ENCODE measurements around the gene PANK3.
A peak's percentile ranks its signal among the peaks of the same experiment; 100 is the strongest.
"Not testable (repeated sequence)": the region's sequence is repeated elsewhere in the genome, so short reads cannot be mapped to it uniquely, and the experiment has no call there.

The PANK3 gene

GRCh38 chr5:168596927-168597326 lies 17.8 kb upstream of the PANK3 start:
- H3K27ac ChIP-seq: no peak overlapping the region
- DNase-seq (ENCODE audit: low read depth, low spot score): no peak

DNA sequence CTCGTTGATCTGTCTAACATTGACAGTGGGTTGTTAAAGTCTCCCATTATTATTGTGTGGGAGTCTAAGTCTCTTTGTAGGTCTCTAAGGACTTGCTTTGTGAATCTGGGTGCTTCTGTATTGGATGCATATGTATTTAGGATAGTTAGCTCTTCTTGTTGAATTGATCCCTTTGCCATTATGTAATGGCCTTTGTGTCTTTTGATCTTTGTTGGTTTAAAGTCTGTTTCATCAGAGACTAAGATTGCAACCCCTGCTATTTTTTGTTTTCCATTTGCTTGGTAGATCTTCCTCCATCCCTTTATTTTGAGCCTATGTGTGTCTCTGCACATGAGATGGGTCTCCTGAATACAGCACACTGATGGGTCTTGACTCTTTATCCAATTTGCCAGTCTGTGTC lies 17.0 kb upstream of the PANK3 start:
- not testable (repeated sequence) for H3K27ac ChIP-seq

DNA sequence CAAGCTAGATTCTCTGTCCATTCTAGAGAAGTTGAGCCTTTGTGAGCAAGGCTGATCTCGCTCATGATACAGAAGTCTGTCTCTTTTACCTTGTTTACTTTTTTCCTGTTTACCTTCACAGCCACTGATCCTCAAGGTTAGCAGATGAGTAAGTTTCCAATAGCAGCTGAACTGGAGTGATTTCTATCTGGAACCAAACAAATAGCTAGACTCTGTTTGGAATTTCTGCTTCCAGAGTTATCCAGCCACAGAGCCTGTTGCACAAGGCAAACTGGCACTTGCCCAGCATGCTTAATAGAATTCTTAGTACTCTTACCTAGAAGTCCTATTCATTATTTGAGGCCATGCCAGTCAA lies 12.8 kb upstream of the PANK3 start:
- no peak for DNase-seq (ENCODE audit: low read depth, low spot score)
- no peak overlapping the region for H3K27ac ChIP-seq

More for the DNA sequence above, 17.0 kb upstream of the PANK3 start:
- not testable (repeated sequence) for DNase-seq (ENCODE audit: low read depth, low spot score)

DNA sequence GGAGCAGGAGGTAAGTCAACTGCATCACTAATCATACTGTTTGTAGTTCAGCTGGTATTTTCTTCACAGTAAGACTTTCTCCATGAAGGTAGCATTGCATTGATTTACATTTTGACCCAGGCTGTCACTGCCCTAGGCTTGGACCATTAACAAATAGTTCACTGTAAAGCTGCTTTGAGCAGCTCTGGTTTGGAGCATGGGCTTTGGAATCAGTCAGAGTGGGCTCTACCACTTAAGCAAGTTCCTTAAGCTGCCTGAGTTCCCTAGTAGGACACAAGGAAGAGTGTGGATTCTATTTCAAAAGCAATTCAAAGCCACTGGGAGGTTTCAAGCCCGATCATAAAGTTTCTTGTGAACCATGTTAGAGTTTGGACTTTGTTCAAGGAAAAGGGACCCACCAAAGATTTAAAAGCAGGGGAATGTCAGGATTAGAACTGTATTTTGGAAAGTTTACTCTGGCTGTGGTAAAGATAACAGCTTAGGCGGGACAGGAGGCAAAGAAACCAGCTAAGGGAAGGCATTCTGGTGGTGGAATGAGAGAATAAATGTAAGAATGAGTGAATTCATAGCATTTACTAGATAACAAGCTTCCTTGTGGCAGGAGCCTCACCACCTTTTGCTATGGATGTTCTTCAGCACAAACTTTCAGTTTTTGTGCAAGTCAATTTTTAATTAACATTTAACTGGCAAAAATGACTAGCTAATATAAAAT lies 12.3 kb upstream of the PANK3 start:
- no peak overlapping the region for H3K27ac ChIP-seq
- DNase-seq (ENCODE audit: low read depth, low spot score): no peak

DNA sequence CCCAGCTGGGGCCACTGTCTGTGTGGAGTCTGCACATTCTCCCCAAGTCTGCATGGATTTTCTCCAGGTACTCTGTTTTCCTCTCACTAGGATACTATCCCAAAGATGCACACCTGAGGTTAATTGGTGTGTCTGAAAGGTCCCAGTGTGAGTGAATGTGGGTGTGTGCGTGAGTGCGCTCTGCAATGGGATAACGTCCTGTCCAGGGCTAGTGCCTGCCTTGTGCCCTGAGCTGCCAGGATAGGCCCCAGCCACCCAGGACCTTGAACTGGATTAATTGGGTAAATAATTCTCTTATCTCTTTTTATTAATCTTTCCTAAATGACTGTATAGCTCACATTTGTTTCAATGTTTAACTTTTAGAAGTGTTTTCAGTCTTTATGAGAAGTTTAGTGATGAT lies 11.5 kb upstream of the PANK3 start:
- DNase-seq (ENCODE audit: low read depth, low spot score): no peak
- no peak overlapping the region for H3K27ac ChIP-seq

DNA sequence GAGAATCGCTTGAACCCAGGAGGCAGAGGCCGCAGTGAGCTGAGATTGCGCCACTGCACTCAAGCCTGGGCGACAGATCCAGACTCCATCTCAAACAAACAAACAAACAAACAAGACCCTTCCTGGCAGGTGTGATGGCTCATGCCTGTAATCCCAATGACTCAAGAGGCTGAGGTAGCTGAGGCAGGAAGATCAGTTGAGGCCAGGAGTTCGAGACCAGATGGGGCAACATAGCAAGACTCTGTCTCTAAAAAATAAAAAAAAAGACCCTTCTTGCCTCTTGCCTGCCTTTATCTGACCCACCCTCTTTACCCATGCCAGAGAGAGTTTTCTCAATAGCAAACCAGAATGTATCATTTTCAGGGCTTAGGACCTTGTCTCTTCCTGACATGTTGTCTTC lies 8.8 kb upstream of the PANK3 start:
- H3K27ac ChIP-seq: no peak overlapping the region
- DNase-seq (ENCODE audit: low read depth, low spot score): no peak

GRCh38 chr5:168585119-168585856 lies 6.1 kb upstream of the PANK3 start:
- H3K27ac ChIP-seq: no peak overlapping the region
- no peak for DNase-seq (ENCODE audit: low read depth, low spot score)

DNA sequence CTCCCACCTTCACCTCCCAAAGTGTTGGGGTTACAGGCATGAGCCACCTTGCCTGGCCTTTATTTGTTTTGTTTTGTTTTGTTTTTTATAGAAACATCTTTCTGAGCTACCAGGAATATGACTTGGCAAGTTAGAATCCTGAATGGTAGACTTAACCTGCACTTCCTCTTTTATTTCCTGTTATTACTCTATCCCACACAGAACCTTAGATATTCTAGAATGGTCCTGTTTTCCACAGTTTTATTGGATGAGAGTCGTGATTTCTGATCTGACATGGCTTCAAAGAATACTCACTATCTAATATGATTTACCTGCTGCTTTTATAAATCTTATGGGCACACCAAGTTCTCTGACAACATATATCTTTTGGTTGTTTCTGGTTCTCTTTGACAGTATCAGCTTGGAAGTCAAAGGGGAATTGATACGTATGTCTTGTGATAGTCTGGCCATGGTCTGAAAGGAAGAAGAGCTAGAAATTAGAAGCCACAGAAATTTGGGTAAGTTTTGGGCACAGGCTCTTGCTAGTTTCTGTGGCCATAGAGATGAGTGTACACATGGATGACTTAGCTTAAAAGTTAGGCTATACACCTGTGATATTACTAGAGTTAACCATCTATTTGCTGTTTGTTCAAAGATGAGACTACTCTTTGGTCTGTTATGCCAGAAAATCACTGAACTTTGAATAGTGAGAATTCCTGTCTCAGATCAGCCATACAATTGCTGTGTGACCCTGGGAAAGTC lies 4.7 kb upstream of the PANK3 start:
- no peak for DNase-seq (ENCODE audit: low read depth, low spot score)
- H3K27ac ChIP-seq: no peak overlapping the region

- not testable (repeated sequence) for DNase-seq (ENCODE audit: low read depth, low spot score); H3K27ac ChIP-seq
These were observed 1.8 kb upstream of the PANK3 start for GRCh38 chr5:168580814-168581469.

DNA sequence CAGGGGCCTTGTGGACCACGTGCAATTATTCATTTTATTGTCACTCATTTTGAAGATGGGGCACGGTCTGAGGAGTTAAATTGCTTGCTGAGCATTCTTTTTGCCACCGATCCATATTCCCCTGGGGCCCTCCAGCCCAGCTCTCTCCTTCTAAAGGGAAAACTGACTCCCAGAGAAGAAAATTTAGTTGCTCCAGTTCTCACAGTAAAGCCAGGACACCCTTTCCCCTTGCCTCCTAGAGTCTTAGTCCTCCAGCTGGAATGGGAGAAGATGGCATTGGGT lies 1.0 kb upstream of the PANK3 start:
- H3K27ac ChIP-seq: peak overlapping the region; percentile 95

DNA sequence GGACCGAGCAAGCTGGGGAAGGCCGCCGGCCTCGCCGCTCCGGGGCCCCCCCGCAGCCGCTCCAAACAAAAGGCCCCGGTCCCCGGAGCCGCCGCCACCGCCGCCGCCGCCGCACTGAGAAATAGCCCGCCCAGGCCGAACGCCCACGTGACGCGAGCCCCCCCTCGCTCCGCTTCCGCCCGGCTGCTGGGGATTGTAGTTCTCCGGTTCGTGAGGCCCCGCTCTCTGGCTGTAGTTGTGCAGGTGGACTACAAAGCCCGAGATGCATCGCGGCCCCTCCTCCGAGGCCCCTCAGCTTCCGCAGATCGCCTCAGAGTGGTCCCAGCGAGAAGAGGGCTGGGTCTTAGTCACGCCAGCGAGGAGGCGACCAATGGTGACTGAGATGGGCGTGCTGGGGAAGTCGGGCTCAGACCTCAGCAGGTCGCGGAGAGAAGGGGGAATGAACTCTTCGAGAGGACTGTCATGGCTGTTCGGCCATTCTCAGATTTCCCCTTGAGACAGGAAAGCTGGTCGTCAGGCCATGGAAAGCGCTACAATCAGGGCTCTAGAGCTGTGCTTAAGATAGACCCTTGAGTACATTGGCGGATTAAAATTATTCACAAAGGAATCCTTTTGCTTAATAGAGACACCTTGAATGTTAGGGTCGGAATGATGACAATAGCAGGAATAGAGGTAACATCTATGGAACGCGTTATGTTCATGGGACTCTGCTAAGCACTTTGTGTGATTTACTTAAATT lies 489 bp upstream of the PANK3 start:
- DNase-seq (ENCODE audit: low read depth, low spot score): peak; percentile 92
- peak overlapping the region; percentile 95 for H3K27ac ChIP-seq

More for the DNA sequence above, 1.0 kb upstream of the PANK3 start:
- no peak for DNase-seq (ENCODE audit: low read depth, low spot score)

- no peak for DNase-seq (ENCODE audit: low read depth, low spot score)
- H3K27ac ChIP-seq: peak overlapping the region; percentile 95
These were observed 1.2 kb downstream of the PANK3 start for GRCh38 chr5:168578006-168578405.

DNA sequence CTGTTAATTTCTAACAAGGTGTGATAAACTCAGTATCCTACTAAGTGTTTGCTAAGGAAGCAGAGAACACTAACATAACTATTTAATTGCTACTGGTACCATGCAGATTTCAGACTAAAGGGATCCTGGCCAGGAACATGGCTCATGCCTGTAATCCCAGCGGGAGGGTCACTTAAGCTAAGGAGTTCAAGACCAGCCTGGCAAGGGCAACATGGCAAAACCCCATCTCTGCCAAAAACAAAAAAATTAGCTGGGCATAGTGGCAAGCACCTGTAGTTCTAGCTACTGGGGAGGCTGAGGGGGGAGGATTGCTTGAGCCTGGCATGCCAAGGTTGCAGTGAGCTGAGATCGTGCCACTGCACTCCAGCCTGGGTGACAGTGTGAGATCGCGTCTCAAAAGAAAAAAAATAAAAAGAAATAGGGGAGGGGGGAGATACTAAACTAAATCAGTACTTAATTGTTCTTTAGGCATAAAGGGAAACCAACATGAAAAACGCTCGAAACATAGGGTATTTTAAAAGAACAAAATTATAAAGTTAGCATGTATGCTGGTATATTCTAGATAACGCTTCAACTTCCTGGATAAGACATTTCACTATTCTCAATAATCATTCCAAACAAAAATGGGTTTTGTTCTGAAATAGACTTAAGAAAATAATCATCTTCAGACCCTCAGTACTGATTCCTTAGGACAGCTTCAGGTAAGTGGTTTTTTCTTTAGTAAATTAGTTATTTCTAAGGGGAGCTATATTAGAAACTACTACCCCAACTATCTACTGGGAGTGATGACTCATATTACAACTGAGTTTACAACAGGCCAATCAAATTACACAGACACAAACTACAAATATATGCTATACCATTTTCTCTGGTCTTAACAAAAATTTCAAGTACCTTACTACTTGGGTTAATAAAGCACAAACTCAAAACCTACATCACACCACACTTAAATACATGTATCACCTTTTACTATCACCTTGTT lies 3.5 kb downstream of the PANK3 start:
- DNase-seq (ENCODE audit: low read depth, low spot score): no peak
- no peak overlapping the region for H3K27ac ChIP-seq

DNA sequence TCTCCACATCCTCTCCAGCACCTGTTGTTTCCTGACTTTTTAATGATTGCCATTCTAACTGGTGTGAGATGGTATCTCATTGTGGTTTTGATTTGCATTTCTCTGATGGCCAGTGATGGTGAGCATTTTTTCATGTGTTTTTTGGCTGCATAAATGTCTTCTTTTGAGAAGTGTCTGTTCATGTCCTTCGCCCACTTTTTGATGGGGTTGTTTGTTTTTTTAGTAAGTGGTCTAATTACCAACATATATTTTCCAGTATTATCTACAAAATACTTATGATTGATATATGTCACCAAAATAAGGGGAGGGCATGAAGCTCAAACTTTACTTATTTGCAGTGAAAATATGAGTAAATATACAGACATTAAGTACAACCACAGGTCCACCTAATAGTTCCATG lies 5.0 kb downstream of the PANK3 start:
- not testable (repeated sequence) for DNase-seq (ENCODE audit: low read depth, low spot score); H3K27ac ChIP-seq

DNA sequence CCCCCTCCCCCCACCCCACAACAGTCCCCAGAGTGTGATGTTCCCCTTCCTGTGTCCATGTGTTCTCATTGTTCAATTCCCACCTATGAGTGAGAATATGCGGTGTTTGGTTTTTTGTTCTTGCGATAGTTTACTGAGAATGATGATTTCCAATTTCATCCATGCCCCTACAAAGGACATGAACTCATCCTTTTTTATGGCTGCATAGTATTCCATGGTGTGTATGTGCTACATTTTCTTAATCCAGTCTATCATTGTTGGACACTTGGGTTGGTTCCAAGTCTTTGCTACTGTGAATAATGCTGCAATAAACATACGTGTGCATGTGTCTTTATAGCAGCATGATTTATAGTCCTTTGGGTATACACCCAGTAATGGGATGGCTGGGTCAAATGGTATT lies 5.5 kb downstream of the PANK3 start:
- DNase-seq (ENCODE audit: low read depth, low spot score); H3K27ac ChIP-seq: not testable (repeated sequence)

DNA sequence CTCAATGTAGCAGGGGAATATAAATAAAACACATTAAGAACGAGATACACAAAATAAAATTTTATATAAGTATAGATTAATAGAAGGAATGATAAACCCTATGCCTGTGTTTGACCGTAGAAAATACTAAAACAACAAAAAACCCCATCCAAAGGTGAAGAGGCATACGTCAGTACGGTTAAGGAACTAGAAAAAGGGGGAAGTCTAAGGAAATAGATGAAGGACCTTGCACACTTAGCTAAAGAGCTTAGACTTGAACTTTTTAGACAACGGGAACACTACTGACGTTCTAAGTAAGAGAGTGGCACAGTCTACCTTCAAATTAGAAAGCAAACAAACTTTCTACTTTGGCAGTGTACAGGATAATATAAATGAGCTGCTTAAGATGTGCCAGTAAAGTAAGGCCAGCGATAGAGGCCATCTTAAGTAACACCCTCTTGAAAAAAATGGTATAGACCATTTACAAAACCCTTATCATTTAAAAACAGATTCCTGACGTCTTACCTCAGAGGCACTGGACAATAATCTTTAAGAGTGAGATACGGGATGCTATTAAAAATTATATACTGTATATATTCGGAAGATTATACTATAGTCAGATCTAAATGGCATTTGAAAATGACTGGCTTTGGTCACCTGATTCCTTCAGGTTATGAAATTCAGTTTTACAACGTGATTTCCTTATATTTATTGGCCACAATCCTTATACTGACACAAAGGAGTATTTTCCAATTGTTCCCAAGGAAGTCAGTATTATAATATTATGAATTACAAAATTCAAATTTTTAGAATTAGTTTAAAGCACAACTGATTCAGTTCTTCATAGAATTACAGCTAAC lies 8.5 kb downstream of the PANK3 start:
- no peak for DNase-seq (ENCODE audit: low read depth, low spot score)
- H3K27ac ChIP-seq: no peak overlapping the region

GRCh38 chr5:168568738-168569137 lies 10.4 kb downstream of the PANK3 start:
- DNase-seq (ENCODE audit: low read depth, low spot score): no peak
- no peak overlapping the region for H3K27ac ChIP-seq

GRCh38 chr5:168563959-168564358 lies 15.2 kb downstream of the PANK3 start:
- H3K27ac ChIP-seq: no peak overlapping the region
- no peak for DNase-seq (ENCODE audit: low read depth, low spot score)

Data from epithelial cell of prostate (primary cell).